Purkinje cell (primary cell): ENCODE measurements around the gene FADS2. TPM values are rescaled to one million over a fixed set of nuclear protein-coding genes. Genes with fewer than 3 reads are reported as not detected.

Experiments
- polyA plus RNA-seq: library from polyadenylated mRNA; unstranded; fragments of >200 nt; fragmentation: Nextera tagmentation; gene quantifications from 2 replicates; pipeline ENCODE4 v1.2.1, GENCODE V29; 2014

The FADS2 gene
- polyA plus RNA-seq, result 7.3 and 9.6 TPM in 2 replicates

GRCh38 chr11:61827571-61828378 is at the start of gene FADS2:
Gene FADS2, plus strand, starts transcription at chr11:61828300. Its CDS starts 91 bp downstream, at chr11:61828391.

DNA sequence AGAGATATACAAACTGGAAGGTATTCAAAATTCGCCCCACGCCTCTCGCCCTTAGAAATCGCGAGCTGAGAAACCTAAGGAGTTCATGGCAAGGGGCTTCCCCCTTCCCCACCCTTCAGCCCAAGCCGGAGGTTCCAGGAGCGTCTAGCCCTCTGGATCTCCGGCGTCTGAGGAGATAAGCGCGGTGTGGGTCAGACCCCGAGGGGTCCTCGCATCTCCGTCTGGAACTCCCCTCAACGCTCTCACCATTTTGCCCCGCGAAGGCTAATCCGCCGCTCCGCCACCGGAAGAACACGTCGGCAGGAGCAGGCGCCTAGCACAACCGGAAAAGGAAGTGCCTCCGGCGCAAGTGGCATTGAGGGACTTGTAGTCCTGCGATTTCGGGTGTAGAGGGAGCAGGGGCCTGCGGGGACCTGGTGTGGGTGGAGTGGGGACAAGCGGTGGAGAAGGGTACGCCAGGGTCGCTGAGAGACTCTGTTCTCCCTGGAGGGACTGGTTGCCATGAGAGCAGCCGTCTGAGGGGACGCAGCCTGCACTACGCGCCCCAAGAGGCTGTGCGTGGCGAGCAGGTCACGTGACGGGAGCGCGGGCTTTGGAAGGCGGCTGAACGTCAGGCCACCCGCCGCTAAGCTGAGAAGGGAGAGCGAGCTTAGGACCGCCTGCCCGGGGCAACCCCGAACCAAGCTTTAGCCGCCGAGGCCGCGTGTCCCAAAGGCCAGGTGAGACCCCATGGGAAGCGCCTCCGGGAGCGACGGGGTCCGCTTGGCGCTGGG is 35.6 kb upstream of the FADS2 start, which contains the start of the genes FEN1 and TMEM258:
TSS of gene FEN1 (plus strand) at position 602 of the 773 bp plus-strand sequence. CDS start 2,451 bp downstream, outside the sequence.
TSS of gene TMEM258 (minus strand) at position 290 of the 773 bp plus-strand sequence. CDS start at position 249, 41 bp downstream.

GRCh38 chr11:61816736-61817455 is 11.2 kb upstream of the FADS2 start, which contains the start of gene FADS1:
Gene FADS1, minus strand, starts transcription at chr11:61817003. Its CDS starts 74 bp downstream, at chr11:61816929.

GRCh38 chr11:61891331-61892084 is 63.4 kb downstream of the FADS2 start, which contains the start of gene FADS3:
Gene FADS3, minus strand, starts transcription at chr11:61891545. Its CDS starts 164 bp downstream, at chr11:61891381.

Other genes starting within 250 kb of the FADS2 start
- 18.3 and 23.6 TPM in 2 replicates for gene SYT7, start 247.2 kb upstream of the FADS2 start, polyA plus RNA-seq
- 3.7 and 5.1 TPM in 2 replicates for gene DAGLA, start 147.9 kb upstream of the FADS2 start, polyA plus RNA-seq
- gene MYRF, start 75.7 kb upstream of the FADS2 start, polyA plus RNA-seq, result 0.06 TPM in 1 of 2 replicates, not detected in the other
- 402 and 501 TPM in 2 replicates for gene TMEM258, start 35.7 kb upstream of the FADS2 start, polyA plus RNA-seq
- gene FEN1, start 35.4 kb upstream of the FADS2 start, polyA plus RNA-seq, result 12.6 and 17.0 TPM in 2 replicates
- gene FADS1, start 11.3 kb upstream of the FADS2 start, polyA plus RNA-seq, result 25.7 and 34.0 TPM in 2 replicates
- gene FADS3, start 63.2 kb downstream of the FADS2 start, polyA plus RNA-seq, result 0.51 TPM in 1 of 2 replicates, not detected in the other
- 0.14 and 0.15 TPM in 2 replicates for gene RAB3IL1, start 89.3 kb downstream of the FADS2 start, polyA plus RNA-seq
- gene BEST1, start 122.1 kb downstream of the FADS2 start, polyA plus RNA-seq, result not detected in 2 replicates
- gene FTH1, start 139.3 kb downstream of the FADS2 start, polyA plus RNA-seq, result 157 and 245 TPM in 2 replicates